Measurements from ENCODE around the gene TNFAIP8.

- TF ChIP-seq CTCF (IDR thresholded peaks at IDR 0.05 in 2 of 3, conservative IDR thresholded peaks at IDR 0.05 in 1 of 3; ENCODE audit: insufficient read depth in 2 of 3, low read depth in 1 of 3, low read length in 3 of 3), result no peak
- no peak for TF ChIP-seq RCOR1 (IDR thresholded peaks at IDR 0.05; ENCODE audit: borderline replicate concordance in 1 of 2, low read depth in 2 of 2, low read length in 2 of 2)
- no peak for TF ChIP-seq SRSF1 (IDR thresholded peaks at IDR 0.05; ENCODE audit: low read depth, low read length)
- no peak for TF ChIP-seq FOXJ3 (CRISPR knock-in tag; IDR thresholded peaks at IDR 0.05)
- TF ChIP-seq CEBPZ (IDR thresholded peaks at IDR 0.05; ENCODE audit: borderline replicate concordance, low read depth, low read length), result no peak
- no peak for TF ChIP-seq SMAD1 (IDR thresholded peaks at IDR 0.05; ENCODE audit: low read depth, low read length, partially characterized antibody)
- TF ChIP-seq ZNF639 (CRISPR knock-in tag; conservative IDR thresholded peaks at IDR 0.05 in 1 of 2, IDR thresholded peaks at IDR 0.05 in 1 of 2), result no peak
- TF ChIP-seq ZFP36 (IDR thresholded peaks at IDR 0.05; ENCODE audit: low read depth, low read length, partially characterized antibody), result no peak
- TF ChIP-seq RFX1 (IDR thresholded peaks at IDR 0.05), result no peak
- no peak for TF ChIP-seq U2AF1 (optimal IDR thresholded peaks at IDR 0.05; ENCODE audit: low read depth, low read length)
- no peak for TF ChIP-seq E2F4 (CRISPR knock-in tag; IDR thresholded peaks at IDR 0.05; ENCODE audit: low read depth)
- no peak for TF ChIP-seq ZNF780A (CRISPR knock-in tag; IDR thresholded peaks at IDR 0.05)
Observed at GRCh38 chr5:119335261-119335677, 20.6 kb upstream of the TNFAIP8 start.
